Natural killer cell (primary cell): Measurements from ENCODE around the gene TPD52L3. TPM values are rescaled to one million over a fixed set of nuclear protein-coding genes. Genes with fewer than 3 reads are reported as not detected.

Experiments
- ATAC-seq, 3 donors: fragments of 150-1000 bp in 2 of 3; fragments of 200-7000 bp in 1 of 3; cut with Tn5 transposase; 1 replicate in 1 of 3; 2 replicates in 2 of 3; pipeline ENCODE4 v1.10.0; 2021; ENCODE audit warnings: mild to moderate bottlenecking in 2 of 3, moderate library complexity in 2 of 3
- DNase-seq, 2 donors: peaks; one replicate each; pipeline versions ENCODE4 v3.0.0 to v3.0.0-alpha.2; 2013 to 2021; ENCODE audit warnings: mixed read lengths in 1 of 2
- H3K27ac ChIP-seq: one replicate; pipeline ENCODE4 v1.5.1; 2013; ENCODE audit warnings: mild to moderate bottlenecking, low read length
- H3K27me3 ChIP-seq: one replicate; pipeline ENCODE4 v1.6.1; 2013; ENCODE audit warnings: low read length; ENCODE audit not compliant: control insufficient read depth, insufficient read depth
- H3K36me3 ChIP-seq: one replicate; pipeline ENCODE4 v1.6.1; 2013; ENCODE audit warnings: low read length; ENCODE audit not compliant: control insufficient read depth, insufficient read depth
- H3K4me1 ChIP-seq: one replicate; pipeline ENCODE4 v1.6.1; 2013; ENCODE audit warnings: low read length; ENCODE audit not compliant: control insufficient read depth, insufficient read depth
- H3K4me3 ChIP-seq: one replicate; pipeline ENCODE4 v1.5.1; 2013; ENCODE audit warnings: low read length
- H3K9me3 ChIP-seq: one replicate; pipeline ENCODE4 v1.6.1; 2013; ENCODE audit warnings: low read length; ENCODE audit not compliant: control insufficient read depth, insufficient read depth
- H3K27ac Mint-ChIP-seq, 2 donors: one replicate each; pipeline ENCODE4 v1.8.0; 2022; ENCODE audit warnings: mild to moderate bottlenecking in 2 of 2, mixed read lengths in 2 of 2, moderate library complexity in 1 of 2
- H3K27me3 Mint-ChIP-seq, 2 donors: one replicate each; pipeline ENCODE4 v1.8.0; 2022; ENCODE audit warnings: low read depth in 2 of 2, mixed read lengths in 2 of 2
- H3K36me3 Mint-ChIP-seq: one replicate; pipeline ENCODE4 v1.8.0; 2022; ENCODE audit warnings: mixed read lengths
- H3K4me1 Mint-ChIP-seq, 2 donors: one replicate each; pipeline ENCODE4 v1.8.0; 2022; ENCODE audit warnings: mixed read lengths in 2 of 2
- H3K4me3 Mint-ChIP-seq: one replicate; pipeline ENCODE4 v1.8.0; 2022; ENCODE audit warnings: mild to moderate bottlenecking, moderate library complexity, mixed read lengths
- H3K9me3 Mint-ChIP-seq, 2 donors: one replicate each; pipeline ENCODE4 v1.8.0; 2022; ENCODE audit warnings: mixed read lengths in 2 of 2
- CTCF ChIP-seq: fragments of 200-600 bp; IDR thresholded peaks from one replicate; pipeline ENCODE4 v1.8.0; 2022; ENCODE audit warnings: antibody characterized with exemption
- WGBS: methylation state at CpG from one replicate; pipeline ENCODE4 v1.1.7; 2013; ENCODE audit warnings: missing lambda C conversion rate; ENCODE audit not compliant: insufficient coverage; 5-methylcytosine and 5-hydroxymethylcytosine counted together
- intact Hi-C: fragments of 100-400 bp; cut with micrococcal nuclease; formaldehyde crosslinking; loops from one replicate; pipeline ENCODE4 v1.14.2; 2022
- total RNA-seq, 4 donors: library from RNA; stranded (reverse); fragments of 120-200 nt in 1 of 4; gene quantifications; one replicate each; pipeline versions ENCODE4 v1.2.3 to v1.2.4, GENCODE V29; 2013 to 2022

The TPD52L3 gene
- total RNA-seq, 3 donors from 2014 or later (not counting 1 experiment from before 2014, with no cell fraction given): not detected

DNA sequence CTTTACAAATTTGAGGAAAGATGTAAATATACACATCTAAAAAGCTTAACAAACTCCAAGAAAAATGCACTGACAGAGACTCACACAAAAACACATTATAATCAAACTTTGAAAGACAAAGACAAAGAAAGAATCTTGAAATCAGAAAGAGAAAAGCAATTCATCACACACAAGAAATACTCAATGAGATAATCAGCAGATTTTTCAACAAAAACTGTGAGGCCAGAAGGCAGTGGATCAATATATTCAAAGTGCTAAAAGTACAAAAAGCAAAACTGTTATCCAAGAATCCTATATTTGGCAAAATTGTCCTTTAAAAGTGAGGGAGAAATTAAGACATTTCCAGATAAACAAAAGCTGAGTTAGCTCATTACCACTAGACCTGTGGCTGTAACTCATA lies 6.1 kb downstream of the TPD52L3 start:
- peaks cover 4 to 12% of the 10 kb centered on the region in 2 donors for H3K9me3 Mint-ChIP-seq
- intact Hi-C loops: no loop called here
- peaks cover 22 to 33% of the 10 kb centered on the region in 2 donors for H3K27me3 Mint-ChIP-seq

DNA sequence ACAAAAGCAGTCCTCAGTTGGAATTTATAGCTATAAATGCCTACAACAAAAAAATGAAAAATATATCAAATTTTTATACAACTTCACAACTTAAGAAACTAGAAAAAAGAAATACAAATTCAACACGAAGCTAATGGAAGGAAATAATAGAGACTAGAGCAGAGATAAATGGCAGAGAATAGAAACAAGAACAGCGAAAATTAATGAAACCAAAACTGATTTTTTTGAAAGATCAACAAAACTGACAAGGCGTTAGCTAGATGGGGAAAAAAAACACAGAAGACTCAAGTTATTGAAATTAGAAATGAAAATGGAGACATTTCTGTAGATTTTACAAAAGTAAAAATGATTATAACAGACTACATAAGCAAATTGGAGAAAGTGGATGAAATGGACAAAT lies 20.6 kb downstream of the TPD52L3 start:
- DNase-seq (no peak), ATAC-seq (no peak)
- H3K27ac Mint-ChIP-seq: no peak overlapping the region
- no peak overlapping the region for H3K27ac ChIP-seq
- no peaks in the 10 kb centered on the region for H3K27me3 ChIP-seq
- WGBS: 90% methylated on average over 3 of the region's 3 CpGs
- intact Hi-C loops: no loop called here
- no peaks in the 10 kb centered on the region for H3K9me3 Mint-ChIP-seq
- H3K4me3 ChIP-seq: no peak overlapping the region
- H3K4me1 Mint-ChIP-seq: no peaks in the 10 kb centered on the region
- H3K9me3 ChIP-seq: no peaks in the 10 kb centered on the region
- no peaks in the 10 kb centered on the region for H3K36me3 ChIP-seq
- peaks cover 14 to 35% of the 10 kb centered on the region in 2 donors for H3K27me3 Mint-ChIP-seq
- H3K36me3 Mint-ChIP-seq: no peaks in the 10 kb centered on the region
- H3K4me1 ChIP-seq: no peaks in the 10 kb centered on the region
- no peak overlapping the region for H3K4me3 Mint-ChIP-seq
- TF ChIP-seq CTCF: no peak

More for the DNA sequence above, 6.1 kb downstream of the TPD52L3 start:
- Histone ChIP-seq H3K27ac (no peak overlapping the region), H3K9me3 (peaks cover 4% of the 10 kb centered on the region), H3K4me1 (no peaks in the 10 kb centered on the region), H3K36me3 (no peaks in the 10 kb centered on the region), H3K4me3 (no peak overlapping the region), H3K27me3 (no peaks in the 10 kb centered on the region)
- Mint-ChIP-seq H3K4me1 (no peaks in the 10 kb centered on the region), H3K27ac (no peak overlapping the region), H3K4me3 (no peak overlapping the region), H3K36me3 (peaks cover 14% of the 10 kb centered on the region)
- ATAC-seq: no peak
- DNase-seq: no peak
- no peak for TF ChIP-seq CTCF

GRCh38 chr9:6351737-6352136 lies 23.6 kb downstream of the TPD52L3 start:
- Mint-ChIP-seq H3K27ac (no peak overlapping the region), H3K27me3 (peaks cover 17 to 20% of the 10 kb centered on the region in 2 donors), H3K9me3 (no peaks in the 10 kb centered on the region), H3K36me3 (no peaks in the 10 kb centered on the region), H3K4me3 (no peak overlapping the region), H3K4me1 (peaks cover 0 to 5% of the 10 kb centered on the region in 2 donors)
- H3K4me3 ChIP-seq: no peak overlapping the region
- DNase-seq (no peak), ATAC-seq (no peak)
- TF ChIP-seq CTCF: no peak
- H3K36me3 ChIP-seq: no peaks in the 10 kb centered on the region
- intact Hi-C loops: no loop called here
- no peaks in the 10 kb centered on the region for H3K4me1 ChIP-seq
- H3K9me3 ChIP-seq: no peaks in the 10 kb centered on the region
- H3K27me3 ChIP-seq: no peaks in the 10 kb centered on the region
- H3K27ac ChIP-seq: no peak overlapping the region

DNA sequence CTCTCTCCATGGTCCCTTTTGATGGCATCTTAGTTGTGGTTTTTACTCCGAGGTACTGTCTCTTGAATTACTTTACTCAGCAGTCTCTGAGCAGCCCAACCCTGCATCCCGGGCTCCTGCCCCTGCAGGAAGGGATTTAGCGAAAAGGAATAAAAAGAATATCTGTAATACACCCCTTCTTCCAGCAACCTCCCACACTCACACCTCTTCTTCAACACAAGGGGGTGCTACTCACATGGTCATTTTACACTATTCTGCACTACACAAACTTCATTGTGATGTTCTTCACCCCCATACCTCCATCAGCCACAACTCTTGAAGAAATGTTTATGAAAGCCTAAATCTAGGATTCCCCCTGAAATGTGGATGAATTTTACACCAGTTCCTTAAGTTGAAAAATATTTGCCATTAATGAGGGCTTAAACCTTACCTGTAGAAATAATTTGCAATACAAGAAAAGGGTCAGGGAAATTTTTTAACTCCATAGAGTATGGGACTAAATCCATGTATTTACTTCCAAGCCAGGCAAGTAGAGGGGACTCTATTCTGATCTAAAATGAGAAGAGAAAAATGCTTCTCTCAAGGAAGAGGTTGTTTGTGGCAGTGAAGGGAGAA lies 26.0 kb downstream of the TPD52L3 start:
- no peak overlapping the region for H3K4me3 Mint-ChIP-seq
- intact Hi-C loops: loop anchor here (1.0 kb wide), 1 partner anchor 214 kb away; no protein-coding TSS in a partner anchor
- DNase-seq (peak in 1 of 2 donors; percentile 77), ATAC-seq (peak; percentile 77 to 95 (median 86))
- no peaks in the 10 kb centered on the region for H3K36me3 ChIP-seq
- WGBS: 36% methylated on average over 3 of the region's 3 CpGs
- H3K27me3 Mint-ChIP-seq: peaks cover 8 to 12% of the 10 kb centered on the region in 2 donors
- no peaks in the 10 kb centered on the region for H3K36me3 Mint-ChIP-seq
- H3K27ac ChIP-seq: no peak overlapping the region
- no peak overlapping the region for H3K27ac Mint-ChIP-seq
- peaks cover 0 to 5% of the 10 kb centered on the region in 2 donors for H3K4me1 Mint-ChIP-seq
- H3K4me3 ChIP-seq: no peak overlapping the region
- no peaks in the 10 kb centered on the region for H3K9me3 ChIP-seq
- no peaks in the 10 kb centered on the region for H3K4me1 ChIP-seq
- H3K27me3 ChIP-seq: no peaks in the 10 kb centered on the region
- peak; percentile 82 for TF ChIP-seq CTCF
- H3K9me3 Mint-ChIP-seq: no peaks in the 10 kb centered on the region
